IMR-90 (cell line): ENCODE data around the gene MPZL1.

ENCODE experiments used
- CEBPB ChIP-seq: IDR thresholded peaks from 2 replicates; pipeline ENCODE4 v1.6.1; 2012; ENCODE audit warnings: low read depth, low read length, improper control_type of control experiment
- CTCF ChIP-seq: conservative IDR thresholded peaks from 2 replicates; pipeline ENCODE4 v1.5.1; 2012; ENCODE audit warnings: mild to moderate bottlenecking, low read depth, low read length, improper control_type of control experiment
- ELK1 ChIP-seq: fragments of 150-350 bp; IDR thresholded peaks from 2 replicates; pipeline ENCODE4 v1.6.1; 2016; ENCODE audit warnings: low read depth, mild to moderate bottlenecking, low read length, moderate library complexity, borderline replicate concordance
- FOS ChIP-seq: fragments of 150-350 bp; IDR thresholded peaks from 2 replicates; pipeline ENCODE4 v1.6.1; 2016; ENCODE audit warnings: low read depth, low read length
- MAFK ChIP-seq: IDR thresholded peaks from 2 replicates; pipeline ENCODE4 v1.6.1; 2012; ENCODE audit warnings: low read depth, low read length, improper control_type of control experiment
- MXI1 ChIP-seq: IDR thresholded peaks from 2 replicates; pipeline ENCODE4 v1.6.1; 2012; ENCODE audit warnings: low read depth, mild to moderate bottlenecking, low read length, moderate library complexity, borderline replicate concordance
- POLR2A ChIP-seq: IDR thresholded peaks from 2 replicates; pipeline ENCODE4 v1.6.1; 2012; ENCODE audit warnings: mild to moderate bottlenecking, low read depth, low read length
- RAD21 ChIP-seq: IDR thresholded peaks from 2 replicates; pipeline ENCODE4 v1.6.1; 2012; ENCODE audit warnings: low read length, improper control_type of control experiment
- RCOR1 ChIP-seq: IDR thresholded peaks from 2 replicates; pipeline ENCODE4 v1.6.1; 2012; ENCODE audit warnings: mild to moderate bottlenecking, low read length, improper control_type of control experiment; ENCODE audit not compliant: insufficient replicate concordance
- SMC3 ChIP-seq: fragments of 150-350 bp; IDR thresholded peaks from 2 replicates; pipeline ENCODE4 v1.6.1; 2016; ENCODE audit warnings: low read depth, mild to moderate bottlenecking, antibody characterized with exemption, low read length, moderate library complexity

- TF ChIP-seq CTCF (no peak), RCOR1 (no peak), POLR2A (no peak), RAD21 (no peak), SMC3 (no peak), MAFK (no peak), MXI1 (no peak), ELK1 (no peak), FOS (no peak), CEBPB (no peak)
Measured at GRCh38 chr1:167799747-167800146, 78.0 kb downstream of the MPZL1 start.
